HG03520 (cell line): ENCODE measurements around the gene COL4A2.

Experiments
- ATAC-seq: cut with Tn5 transposase; IDR thresholded peaks from one replicate; pipeline ENCODE4 v1.9.1; 2021; ENCODE audit warnings: mild to moderate bottlenecking, moderate library complexity; ENCODE audit not compliant: unreplicated experiment

Gene COL4A2

GRCh38 chr13:110413016-110413675 is 106.1 kb downstream of the COL4A2 start:
- no peak for ATAC-seq

GRCh38 chr13:110413676-110414040 is 106.6 kb downstream of the COL4A2 start:
- no peak for ATAC-seq

GRCh38 chr13:110414283-110414682 is 107.2 kb downstream of the COL4A2 start:
- ATAC-seq, result no peak

GRCh38 chr13:110414931-110415330 is 107.8 kb downstream of the COL4A2 start:
- no peak for ATAC-seq

- no peak for ATAC-seq
Measured at GRCh38 chr13:110415669-110416068, 108.6 kb downstream of the COL4A2 start.

GRCh38 chr13:110416131-110417025 is 109.3 kb downstream of the COL4A2 start:
- no peak for ATAC-seq

- no peak for ATAC-seq
Measured at GRCh38 chr13:110418944-110419343, 111.9 kb downstream of the COL4A2 start.

GRCh38 chr13:110419381-110419791 is 112.3 kb downstream of the COL4A2 start:
- no peak for ATAC-seq

GRCh38 chr13:110419946-110420345 is 112.9 kb downstream of the COL4A2 start:
- ATAC-seq, result no peak

- ATAC-seq, result no peak
Measured at GRCh38 chr13:110420626-110421025, 113.5 kb downstream of the COL4A2 start.

- no peak for ATAC-seq
Measured at GRCh38 chr13:110421061-110421460, 114.0 kb downstream of the COL4A2 start.

- no peak for ATAC-seq
Measured at GRCh38 chr13:110421696-110422385, 114.8 kb downstream of the COL4A2 start.

- ATAC-seq, result no peak
Measured at GRCh38 chr13:110422913-110423688, 116.0 kb downstream of the COL4A2 start.

GRCh38 chr13:110423689-110424302 is 116.7 kb downstream of the COL4A2 start:
- ATAC-seq, result no peak

GRCh38 chr13:110424569-110425443 is 117.7 kb downstream of the COL4A2 start:
- ATAC-seq, result no peak

GRCh38 chr13:110425444-110425780 is 118.3 kb downstream of the COL4A2 start:
- no peak for ATAC-seq

GRCh38 chr13:110426735-110427134 is 119.7 kb downstream of the COL4A2 start:
- ATAC-seq, result no peak

- ATAC-seq, result no peak
Measured at GRCh38 chr13:110428313-110428712, 121.2 kb downstream of the COL4A2 start.
